Measurements from ENCODE around the gene DDX51. TPM values are rescaled to one million over a fixed set of nuclear protein-coding genes. Genes with fewer than 3 reads are reported as not detected.

DDX51 gene
- total RNA-seq, 3 donors from 2014 or later (not counting 1 experiment from before 2014, with no cell fraction given), result 39.5 to 55.9 (median 54.2) TPM

- TF ChIP-seq, protein P1, sequence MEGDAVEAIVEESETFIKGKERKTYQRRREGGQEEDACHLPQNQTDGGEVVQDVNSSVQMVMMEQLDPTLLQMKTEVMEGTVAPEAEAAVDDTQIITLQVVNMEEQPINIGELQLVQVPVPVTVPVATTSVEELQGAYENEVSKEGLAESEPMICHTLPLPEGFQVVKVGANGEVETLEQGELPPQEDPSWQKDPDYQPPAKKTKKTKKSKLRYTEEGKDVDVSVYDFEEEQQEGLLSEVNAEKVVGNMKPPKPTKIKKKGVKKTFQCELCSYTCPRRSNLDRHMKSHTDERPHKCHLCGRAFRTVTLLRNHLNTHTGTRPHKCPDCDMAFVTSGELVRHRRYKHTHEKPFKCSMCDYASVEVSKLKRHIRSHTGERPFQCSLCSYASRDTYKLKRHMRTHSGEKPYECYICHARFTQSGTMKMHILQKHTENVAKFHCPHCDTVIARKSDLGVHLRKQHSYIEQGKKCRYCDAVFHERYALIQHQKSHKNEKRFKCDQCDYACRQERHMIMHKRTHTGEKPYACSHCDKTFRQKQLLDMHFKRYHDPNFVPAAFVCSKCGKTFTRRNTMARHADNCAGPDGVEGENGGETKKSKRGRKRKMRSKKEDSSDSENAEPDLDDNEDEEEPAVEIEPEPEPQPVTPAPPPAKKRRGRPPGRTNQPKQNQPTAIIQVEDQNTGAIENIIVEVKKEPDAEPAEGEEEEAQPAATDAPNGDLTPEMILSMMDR (IDR thresholded peaks at IDR 0.05), result no peak
- ATAC-seq (no peak), DNase-seq (no peak)
- H3K27ac ChIP-seq (ENCODE audit: low read length), result no peak overlapping the region
- no peaks in the 10 kb centered on the region for H3K4me1 ChIP-seq (ENCODE audit: control insufficient read depth, insufficient read depth, low read length)
- Mint-ChIP-seq H3K27me3 (ENCODE audit: low read depth in 2 of 2) (no peaks in the 10 kb centered on the region), H3K4me3 (no peak overlapping the region), H3K36me3 (peaks cover 11% of the 10 kb centered on the region), H3K4me1 (peaks cover 0 to 5% of the 10 kb centered on the region in 2 donors), H3K27ac (no peak overlapping the region), H3K9me3 (no peaks in the 10 kb centered on the region)
- intact Hi-C loops (cut with micrococcal nuclease), result no loop called here
- H3K9me3 ChIP-seq (ENCODE audit: control insufficient read depth, insufficient read depth, low read length), result peaks cover 4% of the 10 kb centered on the region
- WGBS (ENCODE audit: insufficient coverage), result 98% methylated on average over 14 of the region's 14 CpGs
- H3K27me3 ChIP-seq (ENCODE audit: control insufficient read depth, insufficient read depth, low read length), result no peaks in the 10 kb centered on the region
- H3K4me3 ChIP-seq (ENCODE audit: low read length), result no peak overlapping the region
- peaks cover 14% of the 10 kb centered on the region for H3K36me3 ChIP-seq (ENCODE audit: control insufficient read depth, insufficient read depth, low read length)
These were observed 12.9 kb downstream of the DDX51 start for GRCh38 chr12:132131229-132131628.

- H3K27ac ChIP-seq (ENCODE audit: low read length), result no peak overlapping the region
- Mint-ChIP-seq H3K4me3 (no peak overlapping the region), H3K27me3 (ENCODE audit: low read depth in 2 of 2) (no peaks in the 10 kb centered on the region), H3K36me3 (peaks cover 11% of the 10 kb centered on the region), H3K9me3 (no peaks in the 10 kb centered on the region), H3K27ac (no peak overlapping the region), H3K4me1 (peaks cover 0 to 5% of the 10 kb centered on the region in 2 donors)
- H3K9me3 ChIP-seq (ENCODE audit: control insufficient read depth, insufficient read depth, low read length), result peaks cover 4% of the 10 kb centered on the region
- H3K4me1 ChIP-seq (ENCODE audit: control insufficient read depth, insufficient read depth, low read length), result no peaks in the 10 kb centered on the region
- TF ChIP-seq, protein P1 (IDR thresholded peaks at IDR 0.05), result no peak
- DNase-seq (no peak), ATAC-seq (no peak)
- intact Hi-C loops (cut with micrococcal nuclease), result no loop called here
- no peak overlapping the region for H3K4me3 ChIP-seq (ENCODE audit: low read length)
- H3K27me3 ChIP-seq (ENCODE audit: control insufficient read depth, insufficient read depth, low read length), result no peaks in the 10 kb centered on the region
- 91% methylated on average over 14 of the region's 14 CpGs for WGBS (ENCODE audit: insufficient coverage)
- H3K36me3 ChIP-seq (ENCODE audit: control insufficient read depth, insufficient read depth, low read length), result peaks cover 17% of the 10 kb centered on the region
These were observed 13.4 kb downstream of the DDX51 start for GRCh38 chr12:132130690-132131089.

- Mint-ChIP-seq H3K36me3 (peaks cover 11% of the 10 kb centered on the region), H3K27ac (no peak overlapping the region), H3K4me3 (no peak overlapping the region), H3K4me1 (peaks cover 0 to 5% of the 10 kb centered on the region in 2 donors), H3K9me3 (no peaks in the 10 kb centered on the region), H3K27me3 (ENCODE audit: low read depth in 2 of 2) (no peaks in the 10 kb centered on the region)
- peaks cover 4% of the 10 kb centered on the region for H3K9me3 ChIP-seq (ENCODE audit: control insufficient read depth, insufficient read depth, low read length)
- peaks cover 22% of the 10 kb centered on the region for H3K36me3 ChIP-seq (ENCODE audit: control insufficient read depth, insufficient read depth, low read length)
- intact Hi-C loops (cut with micrococcal nuclease), result no loop called here
- no peaks in the 10 kb centered on the region for H3K4me1 ChIP-seq (ENCODE audit: control insufficient read depth, insufficient read depth, low read length)
- no peak overlapping the region for H3K4me3 ChIP-seq (ENCODE audit: low read length)
- ATAC-seq, result no peak
- WGBS (ENCODE audit: insufficient coverage), result 92% methylated on average over 3 of the region's 3 CpGs
- TF ChIP-seq, protein P1 (IDR thresholded peaks at IDR 0.05), result no peak
- H3K27ac ChIP-seq (ENCODE audit: low read length), result no peak overlapping the region
- H3K27me3 ChIP-seq (ENCODE audit: control insufficient read depth, insufficient read depth, low read length), result no peaks in the 10 kb centered on the region
- DNase-seq, result no peak
These were observed 15.1 kb downstream of the DDX51 start for GRCh38 chr12:132129007-132129406.

- Mint-ChIP-seq H3K4me1 (peaks cover 0 to 5% of the 10 kb centered on the region in 2 donors), H3K27me3 (ENCODE audit: low read depth in 2 of 2) (no peaks in the 10 kb centered on the region), H3K9me3 (no peaks in the 10 kb centered on the region), H3K27ac (no peak overlapping the region), H3K36me3 (peaks cover 11% of the 10 kb centered on the region), H3K4me3 (no peak overlapping the region)
- Histone ChIP-seq H3K27ac (ENCODE audit: low read length) (no peak overlapping the region), H3K4me1 (ENCODE audit: control insufficient read depth, insufficient read depth, low read length) (no peaks in the 10 kb centered on the region), H3K27me3 (ENCODE audit: control insufficient read depth, insufficient read depth, low read length) (no peaks in the 10 kb centered on the region), H3K36me3 (ENCODE audit: control insufficient read depth, insufficient read depth, low read length) (peaks cover 27% of the 10 kb centered on the region), H3K9me3 (ENCODE audit: control insufficient read depth, insufficient read depth, low read length) (peaks cover 4% of the 10 kb centered on the region), H3K4me3 (ENCODE audit: low read length) (no peak overlapping the region)
- intact Hi-C loops (cut with micrococcal nuclease), result no loop called here
- DNase-seq (no peak), ATAC-seq (no peak)
- TF ChIP-seq, protein P1 (IDR thresholded peaks at IDR 0.05), result no peak
- WGBS (ENCODE audit: insufficient coverage), result 92% methylated on average over 6 of the region's 8 CpGs
These were observed 17.1 kb downstream of the DDX51 start for GRCh38 chr12:132127041-132127440.
